Measurements from ENCODE around the gene KCNIP2.

GRCh38 chr10:101851411-101852116 is 8.0 kb upstream of the KCNIP2 start:
- no peak for TF ChIP-seq USF2 (IDR thresholded peaks at IDR 0.05; ENCODE audit: low read depth, low read length)
- TF ChIP-seq CTCF (conservative IDR thresholded peaks at IDR 0.05; ENCODE audit: low read depth, low read length), result no peak
- TF ChIP-seq POLR2A (IDR thresholded peaks at IDR 0.05; ENCODE audit: low read depth, low read length), result no peak
- no peak for TF ChIP-seq MAZ (IDR thresholded peaks at IDR 0.05; ENCODE audit: borderline replicate concordance, low read depth, low read length)
- no peak for TF ChIP-seq ELK1 (IDR thresholded peaks at IDR 0.05; ENCODE audit: borderline replicate concordance, low read depth, low read length)
- no peak for TF ChIP-seq RFX5 (IDR thresholded peaks at IDR 0.05; ENCODE audit: low read depth, low read length)
- no peak for TF ChIP-seq MAFK (IDR thresholded peaks at IDR 0.05; ENCODE audit: low read depth, low read length)
- no peak for TF ChIP-seq MXI1 (IDR thresholded peaks at IDR 0.05; ENCODE audit: borderline replicate concordance, low read depth, low read length)
- no peak for TF ChIP-seq BHLHE40 (IDR thresholded peaks at IDR 0.05; ENCODE audit: low read depth, low read length)

Data from IMR-90 (cell line).